Hematopoietic multipotent progenitor cell treated with erythropoietin and hydrocortisone succinate and interleukin-3 and kit ligand, for 6 days (in vitro differentiated cells): Measurements from ENCODE around the gene CAPN7.
A peak's percentile ranks its signal among the peaks of the same experiment; 100 is the strongest.
"Not testable (repeated sequence)": the region's sequence is repeated elsewhere in the genome, so short reads cannot be mapped to it uniquely, and the experiment has no call there.

Experiments used
- DNase-seq: peaks from one replicate; pipeline ENCODE4 v3.0.0-alpha.2; 2015

The CAPN7 gene

GRCh38 chr3:15205934-15206661 is at the start of gene CAPN7:
Gene CAPN7, plus strand, starts transcription at chr3:15206246. Its CDS starts 250 bp downstream, at chr3:15206496.
- DNase-seq: peak; percentile 97

GRCh38 chr3:15157441-15157840 is 48.6 kb upstream of the CAPN7 start:
- no peak for DNase-seq

- no peak for DNase-seq
Measured at GRCh38 chr3:15159501-15160136, 46.4 kb upstream of the CAPN7 start.

GRCh38 chr3:15160662-15161061 is 45.4 kb upstream of the CAPN7 start:
- no peak for DNase-seq

GRCh38 chr3:15161133-15161532 is 44.9 kb upstream of the CAPN7 start:
- no peak for DNase-seq

- DNase-seq: not testable (repeated sequence)
Measured at GRCh38 chr3:15163656-15164055, 42.4 kb upstream of the CAPN7 start.

GRCh38 chr3:15164340-15164739 is 41.7 kb upstream of the CAPN7 start:
- no peak for DNase-seq

GRCh38 chr3:15165061-15165460 is 41.0 kb upstream of the CAPN7 start:
- DNase-seq: no peak

GRCh38 chr3:15166391-15166790 is 39.7 kb upstream of the CAPN7 start:
- not testable (repeated sequence) for DNase-seq

- peak; percentile 37 for DNase-seq
Measured at GRCh38 chr3:15171096-15171495, 35.0 kb upstream of the CAPN7 start.

GRCh38 chr3:15172806-15173205 is 33.2 kb upstream of the CAPN7 start:
- no peak for DNase-seq

GRCh38 chr3:15174953-15175352 is 31.1 kb upstream of the CAPN7 start:
- DNase-seq: no peak

- no peak for DNase-seq
Measured at GRCh38 chr3:15175605-15176004, 30.4 kb upstream of the CAPN7 start.

GRCh38 chr3:15180042-15180611 is 25.9 kb upstream of the CAPN7 start:
- no peak for DNase-seq

GRCh38 chr3:15181511-15181910 is 24.5 kb upstream of the CAPN7 start:
- DNase-seq: no peak

- DNase-seq: no peak
Measured at GRCh38 chr3:15181963-15182362, 24.1 kb upstream of the CAPN7 start.

GRCh38 chr3:15183011-15183410 is 23.0 kb upstream of the CAPN7 start:
- no peak for DNase-seq

GRCh38 chr3:15185404-15185803 is 20.6 kb upstream of the CAPN7 start:
- DNase-seq: no peak

GRCh38 chr3:15186101-15186476 is 20.0 kb upstream of the CAPN7 start:
- DNase-seq: no peak

GRCh38 chr3:15186477-15187164 is 19.4 kb upstream of the CAPN7 start:
- DNase-seq: not testable (repeated sequence)

GRCh38 chr3:15197340-15198029 is 8.6 kb upstream of the CAPN7 start:
- no peak for DNase-seq

- DNase-seq: no peak
Measured at GRCh38 chr3:15198686-15199085, 7.4 kb upstream of the CAPN7 start.

GRCh38 chr3:15199493-15200105 is 6.4 kb upstream of the CAPN7 start:
- no peak for DNase-seq
